ENCODE results near the gene ETV1.

Gene ETV1

GRCh38 chr7:13989126-13989948 lies at the start of gene ETV1:
Gene ETV1 (minus strand): TSS chr7:13989666. CDS start chr7:13989052, 614 bp downstream.
- DNase-seq: peak; percentile 89

GRCh38 chr7:14024406-14024805 lies 34.9 kb upstream of the ETV1 start:
- no peak for DNase-seq

GRCh38 chr7:14023838-14024237 lies 34.4 kb upstream of the ETV1 start:
- no peak for DNase-seq

GRCh38 chr7:14023342-14023741 lies 33.9 kb upstream of the ETV1 start:
- DNase-seq: no peak

GRCh38 chr7:14021069-14021468 lies 31.6 kb upstream of the ETV1 start:
- DNase-seq: no peak

GRCh38 chr7:14020339-14020900 lies 31.0 kb upstream of the ETV1 start:
- DNase-seq: no peak

- no peak for DNase-seq
These were observed 29.3 kb upstream of the ETV1 start for GRCh38 chr7:14018751-14019150.

GRCh38 chr7:14016950-14017349 lies 27.5 kb upstream of the ETV1 start:
- no peak for DNase-seq

- no peak for DNase-seq
These were observed 24.4 kb upstream of the ETV1 start for GRCh38 chr7:14013898-14014297.

- DNase-seq: no peak
These were observed 20.3 kb upstream of the ETV1 start for GRCh38 chr7:14009453-14010418.

- no peak for DNase-seq
These were observed 11.7 kb upstream of the ETV1 start for GRCh38 chr7:14001139-14001538.

GRCh38 chr7:14000247-14000646 lies 10.8 kb upstream of the ETV1 start:
- no peak for DNase-seq

- DNase-seq: no peak
These were observed 9.4 kb upstream of the ETV1 start for GRCh38 chr7:13998866-13999265.

- DNase-seq: no peak
These were observed 3.1 kb upstream of the ETV1 start for GRCh38 chr7:13992596-13992964.

GRCh38 chr7:13991791-13992595 lies 2.5 kb upstream of the ETV1 start:
- no peak for DNase-seq

- peak; percentile 97 for DNase-seq
These were observed 1.7 kb upstream of the ETV1 start for GRCh38 chr7:13990984-13991790.

GRCh38 chr7:13990319-13990983 lies 985 bp upstream of the ETV1 start:
- DNase-seq: peak; percentile 91

- DNase-seq: peak; percentile 58
These were observed 461 bp upstream of the ETV1 start for GRCh38 chr7:13989949-13990305.

GRCh38 chr7:13988731-13989125 lies 738 bp downstream of the ETV1 start:
- peak; percentile 80 for DNase-seq

GRCh38 chr7:13988065-13988464 lies 1.4 kb downstream of the ETV1 start:
- DNase-seq: peak; percentile 26

GRCh38 chr7:13987395-13987794 lies 2.1 kb downstream of the ETV1 start:
- DNase-seq: no peak
